ENCODE measurements around the gene LSMEM2. TPM values are rescaled to one million over a fixed set of nuclear protein-coding genes. Genes with fewer than 3 reads are reported as not detected.

LSMEM2 gene
- total RNA-seq, 1 donor from 2014 or later = 17.1 TPM

- no peak for DNase-seq
These were observed 43.2 kb downstream of the LSMEM2 start for GRCh38 chr3:50322115-50322385.

GRCh38 chr3:50322386-50323091 is 43.7 kb downstream of the LSMEM2 start, which contains the start of gene HYAL2:
Gene HYAL2, minus strand, starts transcription at chr3:50322745. Its CDS starts 2,256 bp downstream, at chr3:50320489.
- DNase-seq = no peak

GRCh38 chr3:50323092-50323600 is 44.3 kb downstream of the LSMEM2 start:
- DNase-seq = no peak

GRCh38 chr3:50323614-50324199 is 44.8 kb downstream of the LSMEM2 start:
- DNase-seq = no peak

GRCh38 chr3:50324351-50325112 is 45.6 kb downstream of the LSMEM2 start:
- peak; percentile 70 for DNase-seq

GRCh38 chr3:50325113-50325480 is 46.2 kb downstream of the LSMEM2 start:
- no peak for DNase-seq

- no peak for DNase-seq
These were observed 46.8 kb downstream of the LSMEM2 start for GRCh38 chr3:50325497-50326181.

- DNase-seq = no peak
These were observed 47.3 kb downstream of the LSMEM2 start for GRCh38 chr3:50326182-50326541.

GRCh38 chr3:50327129-50327528 is 48.2 kb downstream of the LSMEM2 start:
- no peak for DNase-seq

- DNase-seq = peak; percentile 99
These were observed 49.2 kb downstream of the LSMEM2 start, which contains the start of gene TUSC2 for GRCh38 chr3:50327943-50328691. Gene TUSC2, minus strand, starts transcription at chr3:50328223. Its CDS starts 124 bp downstream, at chr3:50328099.

- DNase-seq = no peak
These were observed 51.4 kb downstream of the LSMEM2 start for GRCh38 chr3:50330330-50330729.

- no peak for DNase-seq
These were observed 52.5 kb downstream of the LSMEM2 start for GRCh38 chr3:50331364-50331907.

- no peak for DNase-seq
These were observed 54.9 kb downstream of the LSMEM2 start for GRCh38 chr3:50333744-50334328.

GRCh38 chr3:50334339-50335075 is 55.6 kb downstream of the LSMEM2 start:
- DNase-seq = no peak

- peak; percentile 45 for DNase-seq
These were observed 57.7 kb downstream of the LSMEM2 start for GRCh38 chr3:50336452-50337174.

GRCh38 chr3:50337175-50337861 is 58.4 kb downstream of the LSMEM2 start:
- peak; percentile 99 for DNase-seq

Measured in tongue (tissue), 2 donors.